ENCODE measurements around the gene PCDHGB5.
A peak's percentile ranks its signal among the peaks of the same experiment; 100 is the strongest.
"Not testable (repeated sequence)": the region's sequence is repeated elsewhere in the genome, so short reads cannot be mapped to it uniquely, and the experiment has no call there.

PCDHGB5 gene

GRCh38 chr5:141403387-141403786 is 5.6 kb downstream of the PCDHGB5 start:
- no peak overlapping the region; the same call in 1 of the 2 replicates for H3K4me3 ChIP-seq (replicated peaks; ENCODE audit: low read depth, low read length)
- no peak for DNase-seq (ENCODE audit: extremely low read depth, low read depth)
- TF ChIP-seq CTCF (IDR thresholded peaks at IDR 0.05; ENCODE audit: low read depth, low read length, missing control alignments), result no peak

GRCh38 chr5:141407790-141408505 is 10.2 kb downstream of the PCDHGB5 start, which contains the start of gene PCDHGB6:
TSS of gene PCDHGB6 (plus strand) at chr5:141408021. CDS start at chr5:141408203, 182 bp downstream.
- peak within 1 kb of the TSS; percentile 20; the same call in 1 of the 2 replicates for H3K4me3 ChIP-seq (replicated peaks; ENCODE audit: low read depth, low read length)
- DNase-seq (ENCODE audit: extremely low read depth, low read depth), result not testable (repeated sequence)
- peak; percentile 56 for TF ChIP-seq CTCF (IDR thresholded peaks at IDR 0.05; ENCODE audit: low read depth, low read length, missing control alignments)

- TF ChIP-seq CTCF (IDR thresholded peaks at IDR 0.05; ENCODE audit: low read depth, low read length, missing control alignments), result no peak
- H3K4me3 ChIP-seq (replicated peaks; ENCODE audit: low read depth, low read length), result no peak overlapping the region
- DNase-seq (ENCODE audit: extremely low read depth, low read depth), result no peak
These were observed 12.0 kb downstream of the PCDHGB5 start for GRCh38 chr5:141409598-141410306.

- no peak overlapping the region for H3K4me3 ChIP-seq (replicated peaks; ENCODE audit: low read depth, low read length)
- DNase-seq (ENCODE audit: extremely low read depth, low read depth), result no peak
- no peak for TF ChIP-seq CTCF (IDR thresholded peaks at IDR 0.05; ENCODE audit: low read depth, low read length, missing control alignments)
These were observed 13.8 kb downstream of the PCDHGB5 start for GRCh38 chr5:141411575-141411974.

- peak within 1 kb of the TSS; percentile 43 for H3K4me3 ChIP-seq (replicated peaks; ENCODE audit: low read depth, low read length)
- DNase-seq (ENCODE audit: extremely low read depth, low read depth), result no peak
- peak; percentile 62 for TF ChIP-seq CTCF (IDR thresholded peaks at IDR 0.05; ENCODE audit: low read depth, low read length, missing control alignments)
These were observed 15.2 kb downstream of the PCDHGB5 start, which contains the start of gene PCDHGA10 for GRCh38 chr5:141412854-141413539. TSS of gene PCDHGA10 (plus strand) at chr5:141412987. CDS start at chr5:141413176, 189 bp downstream.

GRCh38 chr5:141413540-141414069 is 15.9 kb downstream of the PCDHGB5 start:
- peak overlapping the region; percentile 43 for H3K4me3 ChIP-seq (replicated peaks; ENCODE audit: low read depth, low read length)

GRCh38 chr5:141414548-141415274 is 17.0 kb downstream of the PCDHGB5 start:
- not testable (repeated sequence) for DNase-seq (ENCODE audit: extremely low read depth, low read depth); H3K4me3 ChIP-seq (replicated peaks; ENCODE audit: low read depth, low read length)

More at GRCh38 chr5:141413540-141414069, 15.9 kb downstream of the PCDHGB5 start:
- TF ChIP-seq CTCF (IDR thresholded peaks at IDR 0.05; ENCODE audit: low read depth, low read length, missing control alignments), result no peak
- no peak for DNase-seq (ENCODE audit: extremely low read depth, low read depth)

GRCh38 chr5:141415275-141415618 is 17.5 kb downstream of the PCDHGB5 start:
- DNase-seq (ENCODE audit: extremely low read depth, low read depth); H3K4me3 ChIP-seq (replicated peaks; ENCODE audit: low read depth, low read length): not testable (repeated sequence)
